H1 (cell line): ENCODE results near the gene PET100. TPM values are rescaled to one million over a fixed set of nuclear protein-coding genes. Genes with fewer than 3 reads are reported as not detected.

Experiments
- CTCF ChIA-PET: fragments of 300-600 bp; sonication (Branson Sonifier 250); formaldehyde crosslinking; loops from one replicate; lab custom pipeline; 2021; ENCODE audit not compliant: partially characterized antibody; lab: Charles Lee
- POLR2A ChIA-PET: fragments of 300-600 bp; sonication (Branson Sonifier 250); formaldehyde crosslinking; loops from one replicate; lab custom pipeline; 2021; ENCODE audit warnings: inconsistent platforms; ENCODE audit not compliant: partially characterized antibody; lab: Charles Lee
- DNase-seq, 2 experiments: peaks; one replicate each; pipeline versions ENCODE4 v3.0.0 to v3.0.0-alpha.2; 2010 to 2022; ENCODE audit warnings: low spot score in 2 of 2, low read depth in 1 of 2, mixed read lengths in 1 of 2
- FAIRE-seq: peaks from 2 replicates; lab custom pipeline; 2011; peaks lifted over from hg19 to GRCh38; lab: Jason Lieb, UNC
- H2AFZ ChIP-seq: 2 replicates; pipeline ENCODE4 v1.8.1; 2012; ENCODE audit warnings: low read length, inconsistent platforms
- H2AK5ac ChIP-seq: 2 replicates; pipeline ENCODE4 v1.6.1; 2013; ENCODE audit warnings: low read depth, low read length
- H2BK120ac ChIP-seq: replicated peaks from 2 replicates; pipeline ENCODE3; 2013; ENCODE audit warnings: low read depth, low read length, inconsistent platforms
- H2BK12ac ChIP-seq: 2 replicates; pipeline ENCODE4 v1.6.1; 2013; ENCODE audit warnings: low read depth, low read length
- H2BK15ac ChIP-seq: 2 replicates; pipeline ENCODE4 v1.6.1; 2013; ENCODE audit warnings: low read length
- H2BK20ac ChIP-seq: 2 replicates; pipeline ENCODE4 v1.6.1; 2013; ENCODE audit warnings: low read length
- H2BK5ac ChIP-seq: 2 replicates; pipeline ENCODE4 v1.6.1; 2013; ENCODE audit warnings: low read depth, low read length
- H3K14ac ChIP-seq: 2 replicates; pipeline ENCODE4 v1.6.1; 2013; ENCODE audit warnings: inconsistent platforms; ENCODE audit not compliant: insufficient read length
- H3K18ac ChIP-seq: 2 replicates; pipeline ENCODE4 v1.6.1; 2013; ENCODE audit warnings: low read length; ENCODE audit errors: extremely low read depth
- H3K23ac ChIP-seq: 2 replicates; pipeline ENCODE4 v1.6.1; 2013; ENCODE audit warnings: inconsistent platforms; ENCODE audit not compliant: insufficient read length
- H3K23me2 ChIP-seq: 2 replicates; pipeline ENCODE4 v1.6.1; 2013; ENCODE audit warnings: low read depth, low read length
- H3K27ac ChIP-seq: 2 replicates; pipeline ENCODE4 v1.6.1; 2011; ENCODE audit warnings: low read depth, low read length, inconsistent platforms
- H3K27me3 ChIP-seq, 4 experiments: replicated peaks in 1 of 4; 1 replicate in 1 of 4; 2 replicates in 3 of 4; pipeline versions ENCODE4 v1.6.1 to v1.8.1; 2011 to 2013; ENCODE audit warnings: low read length in 3 of 4, mild to moderate bottlenecking in 3 of 4, inconsistent platforms in 2 of 4, mixed read lengths in 2 of 4, moderate library complexity in 1 of 4; ENCODE audit not compliant: control insufficient read depth in 3 of 4, insufficient read depth in 3 of 4; ENCODE audit errors: extremely low read depth in 1 of 4
- H3K36me3 ChIP-seq, 4 experiments: 2 replicates each; pipeline versions ENCODE4 v1.6.1 to v1.8.1; 2011 to 2013; ENCODE audit warnings: mild to moderate bottlenecking in 4 of 4, low read length in 3 of 4, moderate library complexity in 2 of 4, control low read depth in 1 of 4, inconsistent platforms in 1 of 4; ENCODE audit not compliant: insufficient read depth in 4 of 4, control insufficient read depth in 2 of 4
- H3K4ac ChIP-seq: replicated peaks from 2 replicates; pipeline ENCODE3; 2013; ENCODE audit warnings: low read length, low read depth, mixed read lengths, inconsistent platforms; ENCODE audit not compliant: insufficient read length
- H3K4me1 ChIP-seq, 4 experiments: replicated peaks in 1 of 4; 1 replicate in 1 of 4; 2 replicates in 3 of 4; pipeline versions ENCODE4 v1.6.1 to v1.8.1; 2011 to 2013; ENCODE audit warnings: low read length in 3 of 4, inconsistent platforms in 2 of 4, mixed read lengths in 1 of 4; ENCODE audit not compliant: insufficient read depth in 4 of 4, control insufficient read depth in 3 of 4
- H3K4me2 ChIP-seq, 2 experiments: 2 replicates each; pipeline versions ENCODE4 v1.6.1 to v1.8.1; 2011 to 2013; ENCODE audit warnings: low read depth in 2 of 2, low read length in 2 of 2, control low read depth in 1 of 2, inconsistent platforms in 1 of 2, mild to moderate bottlenecking in 1 of 2; ENCODE audit not compliant: insufficient read depth in 1 of 2
- H3K4me3 ChIP-seq, 4 experiments: fragments of 200-600, 300-600 bp in 1 of 4; sonication (generic), shearing (Covaris generic), sonication (Bioruptor Twin) in 1 of 4; 2 replicates each; pipeline versions ENCODE4 v1.5.1 to v1.8.1; 2011 to 2016; ENCODE audit warnings: low read length in 4 of 4, low read depth in 3 of 4, control low read depth in 2 of 4, inconsistent platforms in 2 of 4, mild to moderate bottlenecking in 2 of 4, mixed read lengths in 1 of 4, moderate library complexity in 1 of 4; ENCODE audit not compliant: insufficient read depth in 2 of 4; ENCODE audit errors: extremely low read depth in 1 of 4
- H3K56ac ChIP-seq: replicated peaks from 2 replicates; pipeline ENCODE3; 2013; ENCODE audit warnings: low read depth, mild to moderate bottlenecking, mixed read lengths, low read length, inconsistent platforms; ENCODE audit not compliant: insufficient read length
- H3K79me1 ChIP-seq: 2 replicates; pipeline ENCODE4 v1.6.1; 2013; ENCODE audit warnings: low read depth, low read length, control low read depth
- H3K79me2 ChIP-seq, 2 experiments: 2 replicates each; pipeline versions ENCODE4 v1.6.1 to v1.8.1; 2012 to 2013; ENCODE audit warnings: low read length in 2 of 2, mild to moderate bottlenecking in 2 of 2, inconsistent platforms in 1 of 2; ENCODE audit not compliant: insufficient read depth in 2 of 2, control insufficient read depth in 1 of 2
- H3K9ac ChIP-seq, 4 experiments: replicated peaks in 1 of 4; 1 replicate in 1 of 4; 2 replicates in 3 of 4; pipeline versions ENCODE4 v1.6.1 to v1.8.1; 2011 to 2013; ENCODE audit warnings: low read depth in 3 of 4, low read length in 3 of 4, control low read depth in 2 of 4, mild to moderate bottlenecking in 2 of 4, moderate library complexity in 2 of 4, inconsistent platforms in 1 of 4; ENCODE audit errors: extremely low read depth in 1 of 4
- H3K9me3 ChIP-seq, 2 experiments: 2 replicates each; pipeline versions ENCODE4 v1.6.1 to v1.8.1; 2012 to 2013; ENCODE audit warnings: mild to moderate bottlenecking in 2 of 2, moderate library complexity in 2 of 2, control low read depth in 1 of 2, inconsistent platforms in 1 of 2, low read depth in 1 of 2, low read length in 1 of 2, mixed read lengths in 1 of 2; ENCODE audit not compliant: insufficient read depth in 2 of 2
- H4K20me1 ChIP-seq, 2 experiments: replicated peaks in 1 of 2; 2 replicates each; pipeline versions ENCODE3 to v1.8.1; 2011 to 2013; ENCODE audit warnings: inconsistent platforms in 2 of 2, low read length in 2 of 2, mild to moderate bottlenecking in 1 of 2; ENCODE audit not compliant: insufficient read depth in 2 of 2, control insufficient read depth in 1 of 2
- H4K5ac ChIP-seq: 2 replicates; pipeline ENCODE4 v1.6.1; 2013; ENCODE audit warnings: low read length, low read depth, mixed read lengths, inconsistent platforms; ENCODE audit not compliant: insufficient read length
- H4K8ac ChIP-seq: 2 replicates; pipeline ENCODE4 v1.8.0; 2013; ENCODE audit warnings: mild to moderate bottlenecking, moderate library complexity, low read length, inconsistent platforms; ENCODE audit not compliant: insufficient read depth; ENCODE audit errors: extremely low read depth
- H4K91ac ChIP-seq: replicated peaks from 2 replicates; pipeline ENCODE3; 2013; ENCODE audit warnings: low read length, mixed read lengths, inconsistent platforms; ENCODE audit not compliant: insufficient read length
- ASH2L ChIP-seq: fragments of 200-600, 300-600 bp; sonication (generic); IDR thresholded peaks from one replicate; pipeline ENCODE4 v1.7.1; 2017; ENCODE audit warnings: low read length
- CREB1 ChIP-seq: IDR thresholded peaks from 2 replicates; pipeline ENCODE4 v1.6.1; 2012; ENCODE audit warnings: inconsistent platforms
- WGBS, 2 experiments: shearing (Covaris generic) in 1 of 2; methylation state at CpG; one replicate each; pipeline versions ENCODE4 v1.1.6 to v1.1.7; 2013 to 2015; ENCODE audit warnings: low lambda C conversion rate in 2 of 2, mixed read lengths in 2 of 2, inconsistent platforms in 1 of 2, low coverage in 1 of 2, missing lambda C conversion rate in 1 of 2; ENCODE audit not compliant: insufficient replicate concordance in 2 of 2, insufficient coverage in 1 of 2, insufficient read length in 1 of 2; ENCODE audit errors: extremely low coverage in 1 of 2, missing lambda C conversion rate in 1 of 2; 5-methylcytosine and 5-hydroxymethylcytosine counted together
- polyA plus RNA-seq, 7 experiments: library from polyadenylated mRNA; depleted of rRNA in 3 of 7; stranded (reverse) in 5 of 7; unstranded in 2 of 7; fragments of >200 nt in 5 of 7; fragments of 200-250 nt in 2 of 7; gene quantifications; 1 replicate in 5 of 7; 2 replicates in 1 of 7; 4 replicates in 1 of 7; pipeline versions ENCODE4 v1.2.1 to v1.2.3, GENCODE V29; 2011 to 2013; ENCODE audit warnings: missing spikeins in 2 of 7, mixed read lengths in 2 of 7
- total RNA-seq: library from RNA; stranded (reverse); fragmentation: NEBNext Ultra II Directional; extraction: Animal tissue kit (Norgen Biotek cat#: 25700); gene quantifications from 2 replicates; pipeline ENCODE4 v1.2.1, GENCODE V29; 2021

PET100 gene
- total and polyA plus RNA-seq, 2 of the 8 experiments (the other 6 are each of a cell fraction or from before 2014, with no cell fraction given): 80.8 to 105 TPM

- Histone ChIP-seq H3K79me1 (no peaks in the 10 kb centered on the region), H4K8ac (no peak overlapping the region), H2BK20ac (no peak overlapping the region), H3K18ac (no peak overlapping the region), H3K27me3 (no peaks in the 10 kb centered on the region), H2BK12ac (no peak overlapping the region), H3K27ac (no peak overlapping the region), H3K4me3 (no peak overlapping the region), H3K36me3 (peaks cover 0 to 50% (median 15%) of the 10 kb centered on the region in 4 experiments; a peak in 6 of 8 replicates), H3K79me2 (no peaks in the 10 kb centered on the region), H2BK120ac (no peak overlapping the region), H2AFZ (no peak overlapping the region), H3K23ac (no peak overlapping the region), H3K56ac (no peak overlapping the region), H3K4me2 (no peak overlapping the region), H4K20me1 (peaks cover 6 to 13% of the 10 kb centered on the region in 2 experiments), H2BK15ac (no peak overlapping the region), H2BK5ac (no peak overlapping the region), H2AK5ac (no peak overlapping the region), H3K4ac (no peak overlapping the region), H3K23me2 (no peaks in the 10 kb centered on the region), H4K91ac (no peak overlapping the region), H3K9me3 (no peaks in the 10 kb centered on the region), H4K5ac (no peak overlapping the region), H3K4me1 (no peaks in the 10 kb centered on the region), H3K9ac (no peak overlapping the region), H3K14ac (no peak overlapping the region)
- POLR2A ChIA-PET: interaction anchor here (1.0 to 1.9 kb wide), 2 partner anchors 9 to 27 kb away, joined by 3 to 4 read pairs; no protein-coding TSS in a partner anchor
- CTCF ChIA-PET: interaction anchor here (0.6 to 1.1 kb wide), 3 partner anchors 8 to 304 kb away, joined by 3 to 4 read pairs (median 3); partner anchors contain the start of gene TRAPPC5
- TF ChIP-seq CREB1 (no peak), ASH2L (no peak)
- FAIRE-seq: no peak
- DNase-seq: no peak
- 95% methylated on average over 44 of the region's 59 CpGs; no CpG with 5 or more reads in 1 of the 2 experiments for WGBS, 2 experiments
Measured at GRCh38 chr19:7614859-7615741, 14.5 kb upstream of the PET100 start.
